ENCODE data around the gene RAB8B.

RAB8B gene

DNA sequence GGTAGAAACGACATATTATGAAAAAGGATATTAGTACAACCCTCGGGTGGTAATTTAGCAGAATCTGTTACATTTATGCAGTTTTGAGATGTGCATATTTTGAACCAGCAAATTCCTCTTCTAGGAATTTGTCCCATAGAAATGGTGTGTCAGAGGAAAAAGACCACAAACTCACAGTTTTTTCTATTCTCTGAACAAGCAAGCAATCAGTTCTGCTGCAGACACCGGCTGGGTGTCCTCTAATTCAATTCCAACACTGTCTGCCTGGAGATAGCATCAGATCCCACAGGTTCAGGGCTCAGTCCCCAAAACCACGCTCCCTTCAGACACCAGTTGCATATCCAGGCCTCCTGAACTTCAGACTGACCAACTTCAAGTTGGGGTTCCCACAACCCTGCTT, 124.4 kb downstream of the RAB8B start:
- no peak for TF ChIP-seq CTCF (IDR thresholded peaks at IDR 0.05; ENCODE audit: borderline replicate concordance, control extremely low read depth, extremely low read depth, insufficient read depth, missing control alignments)
- in situ Hi-C loops (cut with MboI; ENCODE audit: low sequenced_read_pairs, unreplicated experiment) = no loop called here
- no peak for DNase-seq (ENCODE audit: low spot score)

- in situ Hi-C loops (cut with MboI; ENCODE audit: low sequenced_read_pairs, unreplicated experiment) = no loop called here
- no peak for DNase-seq (ENCODE audit: low spot score)
- TF ChIP-seq CTCF (IDR thresholded peaks at IDR 0.05; ENCODE audit: borderline replicate concordance, control extremely low read depth, extremely low read depth, insufficient read depth, missing control alignments) = no peak
These were observed 125.0 kb downstream of the RAB8B start for GRCh38 chr15:63314409-63314808.

Data from GM13976 (cell line).